Neural cell (in vitro differentiated cells): ENCODE data around the gene MAP1LC3B2.

Experiments used
- EP300 ChIP-seq: fragments of 450-650 bp; conservative IDR thresholded peaks from 2 replicates; pipeline ENCODE4 v1.6.1; 2014; ENCODE audit warnings: antibody characterized with exemption, mild to moderate bottlenecking, moderate library complexity; ENCODE audit not compliant: poor library complexity, severe bottlenecking
- EZH2 ChIP-seq: fragments of 200-600, 300-800 bp; shearing (Covaris generic), sonication (generic); IDR thresholded peaks from 2 replicates; pipeline ENCODE4 v1.6.1; 2014; ENCODE audit warnings: antibody characterized with exemption, low read length, borderline replicate concordance, mild to moderate bottlenecking; ENCODE audit not compliant: insufficient read depth, poor library complexity, severe bottlenecking
- POLR2AphosphoS5 ChIP-seq: IDR thresholded peaks from 2 replicates; pipeline ENCODE4 v1.6.1; 2012
- RAD21 ChIP-seq: fragments of 450-650 bp; conservative IDR thresholded peaks from 2 replicates; pipeline ENCODE4 v1.6.1; 2014; ENCODE audit warnings: antibody characterized with exemption, mild to moderate bottlenecking, moderate library complexity
- TAF1 ChIP-seq: IDR thresholded peaks from 2 replicates; pipeline ENCODE4 v1.6.1; 2012; ENCODE audit warnings: low read depth
- TF ChIP-seq, protein P1 (sequence below): fragments of 450-650 bp; IDR thresholded peaks from 2 replicates; pipeline ENCODE4 v1.5.1; 2014; ENCODE audit warnings: antibody characterized with exemption, mild to moderate bottlenecking, moderate library complexity; ENCODE audit not compliant: poor library complexity, severe bottlenecking

DNA sequence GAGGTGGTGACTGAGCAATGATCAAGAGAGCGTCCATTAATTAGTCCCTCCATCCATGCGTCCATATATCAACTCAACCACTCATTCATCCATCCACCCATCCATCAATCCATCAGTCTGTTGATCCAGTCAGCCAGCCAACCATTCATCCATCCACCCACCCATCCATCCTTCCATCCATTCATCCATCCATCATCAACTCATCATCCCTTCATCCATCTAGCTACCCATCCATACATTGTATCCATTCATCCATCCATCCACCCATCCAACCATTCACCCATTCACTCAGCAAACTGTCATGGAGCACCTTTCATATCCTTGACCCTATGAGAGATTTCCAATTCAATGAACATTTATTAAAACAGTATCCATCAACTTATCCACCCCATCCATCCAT lies 28.1 kb downstream of the MAP1LC3B2 start:
- TF ChIP-seq, protein P1, sequence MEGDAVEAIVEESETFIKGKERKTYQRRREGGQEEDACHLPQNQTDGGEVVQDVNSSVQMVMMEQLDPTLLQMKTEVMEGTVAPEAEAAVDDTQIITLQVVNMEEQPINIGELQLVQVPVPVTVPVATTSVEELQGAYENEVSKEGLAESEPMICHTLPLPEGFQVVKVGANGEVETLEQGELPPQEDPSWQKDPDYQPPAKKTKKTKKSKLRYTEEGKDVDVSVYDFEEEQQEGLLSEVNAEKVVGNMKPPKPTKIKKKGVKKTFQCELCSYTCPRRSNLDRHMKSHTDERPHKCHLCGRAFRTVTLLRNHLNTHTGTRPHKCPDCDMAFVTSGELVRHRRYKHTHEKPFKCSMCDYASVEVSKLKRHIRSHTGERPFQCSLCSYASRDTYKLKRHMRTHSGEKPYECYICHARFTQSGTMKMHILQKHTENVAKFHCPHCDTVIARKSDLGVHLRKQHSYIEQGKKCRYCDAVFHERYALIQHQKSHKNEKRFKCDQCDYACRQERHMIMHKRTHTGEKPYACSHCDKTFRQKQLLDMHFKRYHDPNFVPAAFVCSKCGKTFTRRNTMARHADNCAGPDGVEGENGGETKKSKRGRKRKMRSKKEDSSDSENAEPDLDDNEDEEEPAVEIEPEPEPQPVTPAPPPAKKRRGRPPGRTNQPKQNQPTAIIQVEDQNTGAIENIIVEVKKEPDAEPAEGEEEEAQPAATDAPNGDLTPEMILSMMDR: no peak
- TF ChIP-seq EZH2: no peak
- TF ChIP-seq EP300: no peak
- no peak for TF ChIP-seq POLR2AphosphoS5
- TF ChIP-seq RAD21: no peak
- no peak for TF ChIP-seq TAF1
